HG03558 (cell line): ENCODE results near the gene MAT2B.

Source experiments
- ATAC-seq: cut with Tn5 transposase; IDR thresholded peaks from one replicate; pipeline ENCODE4 v1.9.1; 2021; ENCODE audit warnings: moderate number of reproducible peaks; ENCODE audit not compliant: unreplicated experiment; ENCODE audit errors: extremely low read depth

The MAT2B gene

DNA sequence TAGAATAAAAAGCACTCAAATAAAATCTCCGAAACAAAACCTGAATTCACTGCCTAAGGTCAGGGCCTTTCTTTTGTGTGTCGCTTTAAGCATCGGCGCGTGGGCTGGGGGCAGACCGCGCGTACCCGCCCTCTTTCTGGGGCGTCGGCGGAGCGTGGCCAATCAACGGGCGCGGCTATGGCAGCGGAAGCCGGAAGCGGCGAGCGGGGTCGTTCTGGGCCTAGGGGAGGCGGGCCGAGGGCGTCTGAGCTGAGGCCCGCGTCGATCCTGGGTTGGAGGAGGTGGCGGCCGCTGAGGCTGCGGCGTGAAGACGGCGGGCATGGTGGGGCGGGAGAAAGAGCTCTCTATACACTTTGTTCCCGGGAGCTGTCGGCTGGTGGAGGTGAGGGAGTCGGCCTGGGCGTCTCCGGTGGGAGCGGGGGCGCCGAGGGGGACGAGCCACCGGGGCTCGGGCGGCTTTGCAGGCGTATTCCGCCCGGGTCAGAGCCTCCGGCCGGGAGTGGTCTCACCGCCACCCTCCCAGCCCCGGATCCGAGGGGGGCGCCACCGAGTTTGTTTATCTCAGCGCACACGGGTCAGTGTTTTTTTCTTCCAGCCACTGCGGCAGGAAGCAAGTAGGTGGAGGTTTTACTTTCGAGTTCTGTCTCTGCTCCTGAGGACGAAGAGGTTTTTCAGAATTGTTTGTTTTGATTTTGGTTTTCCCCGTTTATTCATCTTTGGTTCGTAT lies at the start of gene MAT2B:
Gene MAT2B (plus strand): TSS at position 252 of the 727 bp plus-strand sequence. CDS start 68 bp downstream, at position 320.
- peak; percentile 71 for ATAC-seq

DNA sequence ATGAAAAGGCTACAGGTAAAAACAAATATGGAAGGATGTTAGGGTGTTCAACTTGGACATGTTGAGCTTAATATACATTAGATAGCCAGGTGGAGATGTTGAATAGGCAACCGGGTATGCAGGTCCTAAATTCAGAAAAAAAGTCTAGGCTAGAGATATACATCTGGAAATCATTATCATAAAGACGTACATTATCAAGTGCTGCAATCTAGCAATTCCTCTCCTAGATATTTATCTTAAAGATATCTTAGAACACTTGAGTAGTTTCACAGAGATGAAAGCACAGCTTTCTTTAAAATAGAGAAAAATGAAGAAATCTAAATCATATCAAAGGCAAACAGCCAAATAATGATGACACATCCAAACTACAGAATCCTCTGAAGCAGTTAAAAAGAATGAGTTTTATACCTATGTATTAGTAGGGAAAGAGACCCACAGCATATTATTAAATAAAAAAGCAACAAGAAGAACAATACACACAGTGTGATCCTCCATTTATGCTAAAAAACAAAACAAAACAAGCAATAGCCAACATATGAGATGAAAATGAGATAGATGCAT lies 49.3 kb upstream of the MAT2B start:
- no peak for ATAC-seq

DNA sequence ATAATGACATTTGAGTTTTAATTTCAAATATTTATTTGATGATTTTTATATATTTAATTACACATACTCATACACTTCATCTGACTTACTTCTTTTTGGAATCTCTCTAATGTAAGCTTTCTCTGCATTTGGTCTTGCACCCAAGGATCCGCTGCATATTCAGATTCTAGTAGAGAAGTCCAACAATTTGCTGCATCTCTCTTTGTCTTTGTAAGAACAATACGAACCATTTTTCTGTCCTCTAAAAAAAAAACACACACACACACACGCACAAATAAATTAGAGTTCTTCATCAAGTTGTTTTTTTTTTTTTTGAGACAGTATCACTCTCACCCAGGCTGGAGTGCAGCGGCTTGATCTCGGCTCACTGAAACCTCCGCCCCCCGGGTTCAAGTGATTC lies 48.6 kb upstream of the MAT2B start:
- no peak for ATAC-seq

DNA sequence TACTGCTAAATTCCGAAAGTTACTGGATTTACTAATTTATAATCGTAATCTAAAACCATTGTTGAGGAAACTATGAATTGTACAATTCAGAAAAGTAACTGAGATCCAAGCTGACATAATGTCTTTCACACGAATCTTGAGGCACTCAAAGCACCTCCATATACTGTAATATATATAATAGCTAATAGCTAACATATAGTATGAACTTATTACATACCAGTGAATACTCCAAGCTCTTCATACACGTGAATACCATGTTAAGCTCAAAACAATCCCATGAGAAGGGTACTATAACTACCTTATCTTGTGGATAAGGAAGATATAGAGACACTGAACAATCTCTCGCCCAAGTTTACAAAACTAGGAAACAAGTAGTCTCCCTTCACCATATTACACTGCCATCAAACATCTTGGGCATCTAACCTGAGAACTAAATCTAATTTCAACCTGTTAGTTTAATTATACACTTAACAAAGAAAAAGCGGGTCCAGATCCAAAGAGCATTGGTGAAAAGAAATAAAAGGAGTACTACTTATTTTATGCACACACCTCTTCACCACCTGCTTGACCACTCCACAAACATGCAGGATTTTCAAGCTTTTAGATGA lies 46.5 kb upstream of the MAT2B start:
- ATAC-seq = no peak

DNA sequence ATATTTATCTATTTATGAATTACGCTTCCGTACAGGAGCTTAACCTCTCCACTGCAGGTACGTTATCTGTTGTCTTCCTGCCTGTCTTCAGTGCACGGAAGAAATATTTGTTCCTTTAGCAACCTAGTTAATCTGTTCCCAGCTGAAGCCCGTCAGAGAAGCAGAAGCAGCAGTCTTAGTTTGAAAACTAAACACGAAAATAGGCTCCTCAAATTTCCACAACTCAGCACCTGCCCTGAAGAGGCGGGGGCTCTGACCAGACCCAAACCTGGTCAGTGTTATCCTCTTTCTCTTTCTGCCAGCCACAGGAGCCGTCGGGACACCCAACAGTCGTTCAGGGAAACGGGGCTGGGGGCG lies 46.0 kb upstream of the MAT2B start:
- ATAC-seq = peak; percentile 0

DNA sequence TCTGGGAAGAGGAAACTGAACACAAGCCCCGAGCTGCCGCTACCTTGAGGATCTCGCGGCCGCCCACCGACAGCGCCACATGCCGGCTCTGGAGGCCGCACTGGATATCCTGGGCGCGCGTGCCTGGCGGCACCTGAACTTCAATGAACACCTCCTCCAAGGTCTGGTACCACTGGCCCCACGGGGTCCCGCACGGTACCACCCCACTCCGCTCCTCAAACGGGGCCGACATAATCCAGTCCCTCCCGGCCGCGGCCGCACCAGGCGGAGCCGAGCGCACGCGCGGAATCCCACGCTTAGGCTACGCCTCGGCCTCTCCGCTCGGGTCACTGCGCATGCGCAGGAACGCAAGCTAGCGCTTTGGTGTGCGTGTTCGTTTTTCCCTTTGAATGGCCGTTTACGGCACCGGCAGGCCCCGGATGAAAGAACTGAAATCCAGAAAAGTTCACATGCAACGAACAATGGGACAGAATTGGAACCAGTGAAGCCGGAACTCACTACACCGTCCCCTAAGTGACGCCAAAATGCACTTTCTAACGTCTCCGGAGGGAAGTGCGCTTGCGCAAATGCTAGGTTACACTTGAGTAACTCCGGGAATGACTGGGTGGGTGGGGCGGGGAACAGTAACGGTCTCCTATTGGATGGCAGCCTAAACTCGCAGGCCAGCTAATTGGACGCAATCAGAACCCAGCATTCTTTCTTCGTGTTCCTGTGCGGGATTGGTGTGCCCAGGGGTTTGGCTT lies 45.4 kb upstream of the MAT2B start, which contains the start of gene NUDCD2:
Gene NUDCD2 (minus strand): TSS at position 284 of the 743 bp plus-strand sequence. CDS start 52 bp downstream, at position 232.
- ATAC-seq = peak; percentile 68

DNA sequence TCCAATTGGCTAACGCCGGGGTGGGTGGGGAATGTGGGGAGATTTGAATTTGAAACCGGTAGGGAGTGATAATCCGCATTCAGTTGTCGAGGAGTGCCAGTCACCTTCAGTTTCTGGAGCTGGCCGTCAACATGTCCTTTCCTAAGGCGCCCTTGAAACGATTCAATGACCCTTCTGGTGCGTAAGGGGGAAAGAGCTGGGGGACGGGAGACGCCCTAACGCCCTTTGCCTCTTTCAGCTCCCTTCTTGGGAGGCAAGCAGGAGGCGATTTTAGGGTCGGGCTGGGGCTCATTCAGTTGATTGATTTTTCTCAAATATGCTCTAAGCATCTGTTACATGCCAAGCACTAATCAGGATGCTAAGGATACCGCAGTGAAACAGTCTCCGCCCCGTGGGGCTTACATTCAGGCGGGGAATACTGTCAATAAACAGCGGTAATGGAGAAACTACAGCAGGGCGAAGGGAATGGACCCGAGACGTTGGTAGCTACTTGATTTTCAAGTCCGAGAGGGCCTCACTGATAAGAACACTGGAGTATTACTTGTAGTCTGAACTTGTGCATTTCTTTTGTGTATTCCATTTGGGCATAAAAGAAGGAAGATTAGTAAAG lies 44.8 kb upstream of the MAT2B start, which contains the start of gene HMMR:
Gene HMMR (plus strand): TSS at position 71 of the 610 bp plus-strand sequence. CDS start 61 bp downstream, at position 132.
- no peak for ATAC-seq

DNA sequence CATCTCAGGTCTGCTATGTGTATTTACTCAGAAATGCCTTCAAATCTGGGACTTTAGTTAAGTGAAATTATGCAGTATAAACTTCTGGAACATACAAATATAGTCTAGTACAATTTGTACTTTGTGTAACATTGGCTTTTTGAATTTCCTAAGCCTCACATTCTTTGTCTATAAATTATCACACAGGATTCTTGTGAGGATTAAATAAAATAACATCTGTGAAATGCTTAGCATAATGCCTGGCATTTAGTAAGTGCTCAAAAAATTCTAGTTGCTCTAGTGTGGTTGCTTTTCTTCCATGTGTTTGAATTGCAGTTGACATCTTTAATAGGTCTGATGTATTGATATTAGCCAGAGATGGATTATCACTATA lies 42.4 kb upstream of the MAT2B start:
- ATAC-seq = no peak

DNA sequence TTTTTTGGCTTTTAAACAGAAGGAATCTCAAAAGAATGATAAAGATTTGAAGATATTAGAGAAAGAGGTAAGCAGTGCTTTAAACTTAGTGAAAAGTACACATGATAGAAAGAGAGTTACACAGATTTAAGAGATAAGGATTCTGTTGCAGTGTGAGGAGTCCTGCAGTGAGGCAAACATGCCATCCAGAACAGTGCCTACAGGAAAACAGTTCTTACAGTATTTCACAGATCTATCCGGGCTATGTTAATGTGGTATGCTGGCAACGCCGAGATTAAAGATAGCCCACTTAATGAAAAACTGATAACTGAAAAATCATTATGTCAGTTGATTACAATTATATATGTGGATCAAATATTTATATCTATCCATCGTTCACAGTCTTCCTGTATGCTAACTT lies 37.7 kb upstream of the MAT2B start:
- ATAC-seq = no peak

DNA sequence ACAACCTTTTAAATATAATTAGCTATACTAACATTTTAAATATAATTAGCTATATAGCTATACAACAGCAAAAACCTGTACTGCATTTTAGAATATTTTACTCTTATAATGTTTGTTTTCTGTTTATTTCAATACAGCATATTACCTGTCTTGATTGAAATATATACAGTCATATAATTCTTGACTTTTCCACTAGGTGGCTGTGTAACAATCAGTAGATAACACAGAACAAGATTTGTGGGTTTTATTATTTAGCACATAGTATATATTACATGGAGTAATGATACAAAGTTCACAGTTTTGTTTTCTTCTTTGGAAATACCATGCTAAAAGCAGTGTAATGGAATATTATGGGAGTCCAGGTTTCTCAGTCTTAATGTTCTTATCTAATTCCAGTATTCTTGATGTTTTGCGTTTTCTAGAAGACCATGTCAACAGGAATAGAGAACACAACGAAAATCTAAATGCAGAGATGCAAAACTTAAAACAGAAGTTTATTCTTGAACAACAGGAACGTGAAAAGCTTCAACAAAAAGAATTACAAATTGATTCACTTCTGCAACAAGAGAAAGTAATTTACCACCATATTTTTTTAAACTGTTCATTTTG lies 31.7 kb upstream of the MAT2B start:
- no peak for ATAC-seq

DNA sequence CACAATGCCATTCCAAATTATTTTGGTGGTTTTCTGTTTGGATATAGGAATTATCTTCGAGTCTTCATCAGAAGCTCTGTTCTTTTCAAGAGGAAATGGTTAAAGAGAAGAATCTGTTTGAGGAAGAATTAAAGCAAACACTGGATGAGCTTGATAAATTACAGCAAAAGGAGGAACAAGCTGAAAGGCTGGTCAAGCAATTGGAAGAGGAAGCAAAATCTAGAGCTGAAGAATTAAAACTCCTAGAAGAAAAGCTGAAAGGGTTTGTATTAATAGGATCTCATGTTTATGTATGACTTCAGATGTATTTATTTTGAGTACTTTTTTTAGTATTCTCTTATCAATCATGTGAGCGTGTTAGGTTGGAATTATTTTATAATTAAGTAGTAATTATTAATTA lies 30.0 kb upstream of the MAT2B start:
- ATAC-seq = no peak

DNA sequence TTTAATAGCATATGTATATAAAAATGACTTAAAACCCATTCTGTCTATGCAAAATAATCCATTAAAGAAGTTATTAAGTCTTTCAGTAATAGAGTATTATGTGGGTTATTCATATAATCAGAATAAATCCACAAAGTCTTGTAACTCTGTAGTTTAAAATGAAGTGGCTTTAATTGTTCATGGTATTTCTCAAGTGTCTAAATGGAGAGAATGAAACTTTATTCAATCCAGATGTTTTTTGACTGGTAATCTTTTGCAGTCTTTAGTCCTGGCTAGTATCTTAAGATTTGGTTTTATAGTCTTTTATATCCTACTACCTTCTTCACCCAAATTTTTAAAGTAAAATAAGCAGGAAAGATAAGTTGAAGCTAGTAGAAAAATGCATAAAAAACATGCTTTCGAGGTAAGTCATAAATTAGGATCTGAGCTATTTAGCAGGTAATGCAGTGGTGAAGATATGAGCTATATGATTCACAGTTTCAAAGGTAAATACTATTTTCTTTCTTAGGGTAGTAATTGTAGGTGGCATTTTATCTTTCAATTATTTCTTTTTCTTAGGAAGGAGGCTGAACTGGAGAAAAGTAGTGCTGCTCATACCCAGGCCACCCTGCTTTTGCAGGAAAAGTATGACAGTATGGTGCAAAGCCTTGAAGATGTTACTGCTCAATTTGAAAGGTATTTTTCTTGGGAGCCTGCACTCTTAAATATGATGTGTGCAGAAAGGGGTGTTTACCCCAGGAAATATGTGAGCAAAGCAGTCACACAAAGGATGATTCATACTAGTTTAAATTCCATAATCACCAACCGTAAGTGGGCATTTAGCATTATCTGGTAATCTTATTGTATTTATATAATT lies 27.1 kb upstream of the MAT2B start:
- ATAC-seq = no peak

DNA sequence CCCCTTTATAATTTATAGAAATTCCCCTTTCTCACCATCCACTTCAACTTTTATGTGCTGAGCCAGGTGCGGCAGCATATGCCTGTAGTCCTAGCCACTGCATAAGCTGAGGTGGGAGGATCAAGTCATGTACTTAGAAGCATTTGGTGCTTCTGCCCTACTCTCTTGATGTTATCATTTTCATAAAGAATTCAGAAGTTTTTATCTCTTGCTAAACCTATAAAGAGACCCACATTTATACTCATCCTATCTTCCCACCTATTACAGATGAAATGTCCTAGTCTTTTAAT lies 26.5 kb upstream of the MAT2B start:
- no peak for ATAC-seq

DNA sequence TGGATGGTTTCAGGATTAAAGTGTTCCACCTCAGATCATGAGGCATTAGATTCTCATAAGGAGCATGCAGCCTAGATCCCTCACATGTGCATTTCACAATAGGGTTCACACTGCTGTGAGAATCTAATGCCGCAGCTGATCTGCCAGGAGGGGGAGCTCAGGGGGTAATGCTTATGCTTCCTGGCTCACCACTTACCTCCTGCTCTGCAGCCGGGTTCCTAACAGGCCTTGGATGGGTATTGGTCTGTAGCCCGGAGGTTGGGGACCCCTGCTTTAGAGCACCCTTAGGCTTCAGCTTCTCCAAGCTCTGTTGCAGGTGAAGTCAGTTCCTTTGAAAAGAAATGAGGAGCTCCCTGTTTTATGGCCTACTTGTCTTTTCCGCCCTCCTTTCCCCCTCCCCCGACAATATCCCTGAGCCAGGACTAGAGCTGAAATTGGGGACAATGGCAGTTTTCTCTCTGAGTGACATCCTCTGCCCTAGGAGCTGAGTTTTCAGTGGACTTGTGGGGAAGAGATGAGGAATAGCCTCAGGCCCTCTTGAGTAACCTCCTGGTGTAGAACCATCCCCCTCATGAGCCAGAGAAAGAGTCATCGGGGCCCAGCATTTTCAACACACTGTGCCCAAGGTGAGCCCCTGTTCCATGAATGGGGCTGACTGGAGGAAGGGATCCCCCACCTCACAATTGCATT lies 16.2 kb upstream of the MAT2B start:
- no peak for ATAC-seq

DNA sequence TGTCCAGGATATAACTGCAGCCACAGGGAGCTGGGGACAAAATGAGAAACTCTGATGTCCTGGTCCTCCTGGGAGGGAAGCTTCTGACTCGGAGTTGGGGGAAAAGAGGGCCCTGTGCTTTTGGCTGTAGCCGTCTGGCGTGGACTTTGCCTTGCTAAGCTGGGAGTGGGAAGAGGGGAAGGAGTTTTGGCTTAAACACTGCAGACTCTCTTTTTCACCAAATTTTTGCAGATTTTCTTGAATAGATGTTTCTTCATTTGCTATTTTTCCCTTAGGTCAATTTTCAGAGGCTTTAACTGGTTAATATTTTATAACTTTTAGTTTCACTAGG lies 15.7 kb upstream of the MAT2B start:
- no peak for ATAC-seq

DNA sequence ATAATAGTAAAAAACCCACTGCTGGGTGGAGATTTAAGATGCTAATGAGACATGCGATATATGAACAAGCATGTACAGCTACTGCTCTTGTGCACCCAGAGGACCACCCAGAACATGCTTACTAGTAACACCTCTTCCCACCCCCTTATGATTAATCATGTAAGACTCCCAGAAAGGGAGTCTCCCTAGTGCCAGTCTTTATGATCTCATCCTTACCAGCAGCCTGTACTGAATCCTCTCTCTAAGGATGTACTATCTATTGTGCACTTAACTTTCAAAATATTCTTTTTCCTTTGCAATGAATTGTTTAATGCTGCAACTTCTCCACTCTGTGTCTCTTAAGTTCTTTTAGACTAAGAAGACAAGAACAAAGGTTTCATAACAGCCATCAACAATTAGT lies 9.1 kb upstream of the MAT2B start:
- ATAC-seq = no peak

DNA sequence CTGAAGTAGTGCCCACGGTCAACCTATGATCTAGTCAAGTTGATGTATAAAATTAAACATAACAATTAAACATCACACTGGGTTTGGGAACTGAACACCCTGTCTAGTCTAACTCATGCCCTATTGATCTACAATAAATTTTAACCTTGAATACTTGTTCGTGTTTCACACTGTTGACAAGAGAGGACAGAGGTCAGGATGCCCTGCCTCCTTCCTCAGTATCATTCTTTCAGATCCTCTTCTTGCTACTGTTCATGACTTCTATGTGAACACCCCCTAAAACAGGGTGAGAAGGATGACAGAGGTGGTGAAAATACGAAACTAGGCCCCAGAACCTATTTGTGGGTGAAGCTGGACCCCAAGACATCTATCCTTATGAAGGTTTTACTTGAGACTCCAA lies 8.1 kb upstream of the MAT2B start:
- no peak for ATAC-seq

DNA sequence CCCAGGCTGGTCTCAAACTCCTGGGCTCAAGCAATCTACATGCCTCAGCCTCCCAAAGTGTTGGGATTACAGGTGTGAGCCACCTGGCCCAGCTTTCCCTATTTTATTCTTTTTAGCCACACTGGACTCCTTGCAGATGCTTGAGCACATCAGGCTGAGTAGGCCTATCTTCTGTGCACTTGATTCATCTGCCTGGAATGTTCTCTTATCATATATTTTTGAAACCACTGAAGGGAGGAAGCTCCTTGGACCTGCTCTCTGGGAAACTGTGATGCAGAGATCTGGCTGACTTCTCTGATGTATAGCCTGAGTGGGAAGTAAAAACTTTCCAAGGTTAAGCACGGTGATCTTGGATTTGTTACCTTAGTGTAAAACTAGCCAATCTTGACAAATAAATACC lies 6.5 kb upstream of the MAT2B start:
- no peak for ATAC-seq

DNA sequence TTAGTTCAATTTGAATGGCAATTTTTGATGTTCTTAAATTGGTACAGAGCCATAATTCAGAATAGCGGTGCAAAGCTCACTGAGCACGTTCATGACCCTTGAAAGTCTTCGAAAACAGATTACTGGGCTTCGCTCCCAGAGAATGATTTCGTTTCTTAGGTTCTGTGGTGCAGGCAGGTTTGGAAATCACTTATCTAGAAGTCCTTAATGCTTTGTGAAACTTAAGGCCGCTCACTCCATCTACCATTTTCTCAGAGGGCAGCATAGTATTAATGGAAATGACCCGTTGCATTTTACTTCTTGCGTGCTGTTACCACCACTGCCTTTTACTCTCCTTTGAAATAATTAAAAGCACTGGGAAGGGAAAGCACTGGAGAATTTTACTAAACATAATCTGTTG lies 2.9 kb upstream of the MAT2B start:
- ATAC-seq = no peak
